Placental pericyte (primary cell): ENCODE measurements around the gene ST6GALNAC4. TPM values are rescaled to one million over a fixed set of nuclear protein-coding genes. Genes with fewer than 3 reads are reported as not detected.
A peak's percentile ranks its signal among the peaks of the same experiment; 100 is the strongest.

Experiments used
- small RNA-seq: library from RNA; depleted of rRNA; stranded (forward); fragments of <200 nt; gene quantifications from one replicate; pipeline ENCODE3, GENCODE V24; 2012; ENCODE audit warnings: low replicate concordance
- total RNA-seq: library from RNA; depleted of rRNA; stranded (reverse); fragments of >200 nt; gene quantifications from 2 replicates; pipeline ENCODE4 v1.2.3, GENCODE V29; 2012

ST6GALNAC4 gene, protein sequence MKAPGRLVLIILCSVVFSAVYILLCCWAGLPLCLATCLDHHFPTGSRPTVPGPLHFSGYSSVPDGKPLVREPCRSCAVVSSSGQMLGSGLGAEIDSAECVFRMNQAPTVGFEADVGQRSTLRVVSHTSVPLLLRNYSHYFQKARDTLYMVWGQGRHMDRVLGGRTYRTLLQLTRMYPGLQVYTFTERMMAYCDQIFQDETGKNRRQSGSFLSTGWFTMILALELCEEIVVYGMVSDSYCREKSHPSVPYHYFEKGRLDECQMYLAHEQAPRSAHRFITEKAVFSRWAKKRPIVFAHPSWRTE
- total RNA-seq, result 40.1 and 95.6 TPM in 2 replicates

DNA sequence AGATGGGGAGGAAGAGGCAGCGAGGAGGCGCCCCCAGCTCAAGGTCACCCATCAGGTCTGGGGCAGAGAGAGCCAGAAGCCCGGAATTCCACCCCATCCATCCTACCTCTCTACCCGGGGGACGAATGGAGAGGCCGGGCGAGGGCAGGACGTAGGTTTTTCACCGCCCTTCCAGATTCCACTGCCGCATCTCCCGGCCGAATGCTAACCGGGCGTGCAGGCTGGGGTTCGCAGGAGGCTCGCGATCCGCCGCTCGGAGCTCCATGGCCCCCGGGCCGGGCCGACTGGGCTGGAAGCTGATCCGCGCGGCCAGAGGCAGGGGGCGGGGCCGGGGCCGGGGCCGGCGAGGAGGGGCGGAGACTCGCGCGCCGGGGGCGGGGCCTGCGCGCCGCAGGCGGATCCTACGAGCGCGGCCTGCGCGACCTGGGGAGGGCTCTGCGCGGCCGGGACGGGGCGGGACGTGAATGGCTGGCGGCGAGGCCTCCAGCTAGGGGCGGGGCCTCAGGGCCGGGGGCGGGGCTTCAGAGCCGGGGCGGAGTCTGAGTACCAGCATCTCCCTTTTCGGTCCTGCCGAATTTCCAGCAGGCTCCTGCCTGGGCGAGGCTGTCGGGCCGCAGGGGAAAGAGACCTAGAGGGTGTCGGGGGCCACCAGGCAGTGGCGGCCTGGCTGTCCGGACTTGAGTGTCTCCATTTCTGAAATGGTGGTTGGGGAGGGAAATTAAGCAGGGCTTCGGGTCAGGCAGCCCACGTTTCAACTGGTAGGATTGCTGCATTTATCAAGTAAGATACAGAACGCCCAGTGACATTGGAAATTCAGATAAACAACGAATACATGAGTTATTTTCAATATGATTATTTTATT lies at the start of gene ST6GALNAC4:
Gene ST6GALNAC4 (minus strand): TSS at position 322 of the 862 bp plus-strand sequence. CDS start 622 bp downstream, outside the sequence.

DNA sequence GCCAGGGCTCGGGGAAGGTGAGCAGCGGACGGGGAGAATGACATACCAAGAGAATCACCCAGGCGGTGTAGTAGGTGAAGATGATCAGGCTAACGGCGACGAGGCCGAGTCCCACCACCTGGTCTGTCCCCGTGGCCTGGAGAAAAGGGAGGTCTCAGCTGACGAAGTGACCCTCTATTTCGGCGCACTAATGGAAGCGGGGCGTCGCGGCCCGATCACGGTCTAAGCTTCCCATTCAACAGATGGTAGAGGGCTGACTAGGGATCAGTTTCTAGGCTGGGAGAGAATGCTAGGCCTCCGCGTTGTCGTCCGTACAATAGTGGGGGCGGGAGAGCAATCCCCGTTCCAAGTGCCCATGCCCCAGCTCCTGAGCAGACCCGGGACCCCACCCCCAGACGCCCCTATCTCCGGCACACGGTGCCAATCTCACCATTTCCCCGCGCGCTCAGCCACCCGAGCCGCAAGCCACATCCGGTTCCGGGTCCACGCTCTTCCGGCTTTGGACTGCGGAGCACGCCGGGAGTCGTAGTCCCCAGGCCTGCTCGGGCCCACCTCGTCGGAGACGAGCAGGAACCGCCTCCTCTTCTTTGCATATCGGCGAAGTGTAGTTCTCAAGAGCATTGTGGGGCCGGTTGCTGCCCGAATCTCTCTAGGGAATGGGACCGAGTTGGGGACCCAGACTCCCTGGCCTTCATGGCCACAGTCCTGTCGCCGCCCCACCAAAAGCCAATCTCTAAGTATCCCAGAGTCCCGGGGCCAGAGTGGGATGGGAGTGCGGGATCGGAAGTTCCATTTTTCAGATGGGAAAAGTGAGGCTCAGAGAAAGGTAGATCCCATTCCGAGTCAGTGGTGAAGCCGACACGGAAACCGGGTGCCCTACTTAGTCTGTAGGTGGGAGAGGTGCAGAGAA lies 20.8 kb upstream of the ST6GALNAC4 start, which contains the start of gene DPM2:
Gene DPM2 (minus strand): TSS at position 467 of the 910 bp plus-strand sequence. CDS start 34 bp downstream, at position 433.

DNA sequence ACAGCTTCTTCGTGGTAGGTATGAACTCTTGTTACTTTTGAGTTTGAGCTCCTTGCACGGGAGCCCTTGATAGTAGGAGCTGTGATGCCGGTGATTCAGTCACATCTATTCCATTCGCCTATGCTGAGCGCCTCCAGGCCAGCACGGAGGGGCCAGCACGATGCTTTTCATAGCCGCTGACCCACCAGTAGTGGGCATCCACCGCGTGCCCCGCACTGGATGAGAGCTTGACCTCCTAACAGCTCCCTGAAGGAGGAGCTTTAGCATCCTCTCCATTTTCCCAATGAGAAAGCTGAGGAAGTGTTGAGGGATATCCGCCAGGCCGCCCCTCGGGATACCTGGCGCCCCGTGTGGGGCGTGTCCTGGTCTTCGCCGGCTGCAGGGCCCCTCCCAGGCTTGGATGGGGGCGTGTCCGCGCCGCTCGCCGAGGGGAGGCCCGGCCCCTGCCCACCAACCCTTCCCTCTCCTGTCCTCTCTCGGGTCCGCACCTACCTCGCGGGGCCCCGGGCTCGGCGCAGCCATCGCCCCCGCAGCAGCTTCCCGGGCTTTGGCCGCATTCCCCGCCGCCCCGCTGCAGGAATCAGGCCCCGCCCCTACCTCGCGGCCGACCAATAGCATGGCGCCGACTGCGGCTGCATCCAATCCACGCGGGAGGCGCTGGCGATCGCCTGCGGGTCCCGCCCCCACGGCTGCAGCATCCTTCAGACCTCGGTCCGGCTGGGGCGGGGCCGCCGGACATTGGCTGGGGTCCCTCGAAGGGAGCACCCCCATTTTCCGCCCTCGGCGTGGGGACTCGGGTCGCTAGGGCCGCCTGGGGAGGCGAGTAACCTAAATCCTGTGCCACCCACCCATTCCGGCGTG lies 13.6 kb upstream of the ST6GALNAC4 start, which contains the start of gene PIP5KL1:
Gene PIP5KL1 (minus strand): TSS at position 547 of the 861 bp plus-strand sequence. CDS start 25 bp downstream, at position 522.

DNA sequence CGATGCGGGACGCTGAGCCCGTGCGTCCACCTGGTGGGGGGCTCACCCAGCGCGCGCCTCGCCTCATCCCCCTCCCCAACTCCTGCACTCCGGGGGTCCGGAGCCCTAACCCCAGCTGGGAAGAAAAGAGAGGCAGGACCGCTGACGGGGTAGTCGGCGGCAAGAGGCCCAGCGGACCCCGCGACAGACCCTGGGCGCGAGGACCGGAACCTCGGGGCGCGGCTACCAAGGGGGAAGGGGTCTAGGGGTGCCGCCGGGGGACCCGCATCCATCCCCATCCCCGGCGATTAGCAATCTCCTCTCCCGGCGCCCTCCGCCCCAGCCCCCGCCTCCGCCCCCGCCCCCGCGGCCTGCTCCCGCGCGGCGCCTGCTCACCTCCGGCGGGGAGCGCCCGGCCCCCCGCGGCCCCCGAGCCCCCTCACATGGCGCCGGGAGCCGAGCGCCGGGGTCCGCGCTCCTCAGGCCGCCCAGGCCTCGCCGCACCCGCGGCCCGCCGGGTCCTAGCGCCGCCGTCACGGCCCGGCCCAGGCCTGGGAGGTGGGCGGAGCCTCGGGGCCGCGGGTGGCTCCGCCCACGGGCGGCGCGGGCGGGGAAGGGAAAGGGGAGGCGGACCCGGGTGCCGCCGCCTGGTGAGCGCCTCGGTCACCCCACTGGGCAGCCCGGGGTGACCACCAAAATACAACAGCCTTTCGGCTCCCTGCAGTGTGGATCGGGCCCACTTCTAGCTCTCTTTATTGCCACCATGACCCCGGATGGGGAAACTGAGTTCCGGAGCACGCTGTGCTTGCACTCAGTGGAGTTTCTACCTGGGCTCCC lies 17.5 kb downstream of the ST6GALNAC4 start, which contains the start of gene ST6GALNAC6:
Gene ST6GALNAC6 (minus strand): TSS at position 476 of the 816 bp plus-strand sequence. CDS start 1,622 bp downstream, outside the sequence.

DNA sequence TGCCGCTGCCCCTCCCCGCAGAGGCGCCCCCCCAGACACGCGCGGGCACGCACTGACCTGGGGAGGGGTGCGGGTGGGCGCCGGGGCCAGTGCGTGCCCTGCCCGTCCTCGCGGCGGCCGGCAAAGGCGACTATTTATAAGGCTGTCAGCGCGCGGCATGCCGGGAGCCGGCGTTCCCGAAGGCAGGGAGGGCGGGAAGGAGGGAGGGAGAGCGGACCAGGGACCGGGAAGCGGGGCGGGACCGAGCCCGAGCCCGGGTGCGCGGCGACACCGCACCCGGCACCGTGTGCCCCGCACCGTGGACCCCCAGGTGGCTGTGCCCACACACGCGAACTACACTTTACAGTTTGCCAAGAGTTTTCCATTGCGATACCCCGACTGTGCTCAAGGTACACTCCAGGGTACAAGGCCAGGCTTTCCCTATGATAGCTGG lies 39.3 kb downstream of the ST6GALNAC4 start, which contains the start of gene AK1:
Gene AK1 (minus strand): TSS at position 110 of the 433 bp plus-strand sequence. CDS start 3,058 bp downstream, outside the sequence.

Small RNA genes within 50 kb of the gene (small RNA-seq; reads per million reads assigned to genes)
- 0.75 reads per million, percentile 33 among the genes with 10 or more reads in this experiment for gene MIR4672

Other genes with a start within 250 kb of the ST6GALNAC4 start
- gene CFAP157, start 210.1 kb downstream of the ST6GALNAC4 start, total RNA-seq, result not detected in 2 replicates
- gene PTRH1, start 201.4 kb downstream of the ST6GALNAC4 start, total RNA-seq, result 16.0 and 21.2 TPM in 2 replicates
- gene TTC16, start 201.0 kb downstream of the ST6GALNAC4 start, total RNA-seq, result under 0.01 TPM in 1 of 2 replicates, not detected in the other
- gene TOR2A, start 181.7 kb downstream of the ST6GALNAC4 start, total RNA-seq, result 8.2 and 9.0 TPM in 2 replicates
- 0.22 TPM in 1 of 2 replicates, not detected in the other for gene SH2D3C, start 138.4 kb downstream of the ST6GALNAC4 start, total RNA-seq
- gene CDK9, start 131.0 kb downstream of the ST6GALNAC4 start, total RNA-seq, result 51.1 and 70.5 TPM in 2 replicates
- gene FPGS, start 114.2 kb downstream of the ST6GALNAC4 start, total RNA-seq, result 98.4 and 114 TPM in 2 replicates
- 47.7 and 72.3 TPM in 2 replicates for gene ENG, start 62.4 kb downstream of the ST6GALNAC4 start, total RNA-seq
- 23.2 and 39.1 TPM in 2 replicates for gene AK1, start 39.4 kb downstream of the ST6GALNAC4 start, total RNA-seq
- 39.6 and 44.8 TPM in 2 replicates for gene ST6GALNAC6, start 17.4 kb downstream of the ST6GALNAC4 start, total RNA-seq
- 1.8 and 2.7 TPM in 2 replicates for gene PIP5KL1, start 13.7 kb upstream of the ST6GALNAC4 start, total RNA-seq
- 14.7 and 18.0 TPM in 2 replicates for gene DPM2, start 20.8 kb upstream of the ST6GALNAC4 start, total RNA-seq
- gene EEIG1, start 63.9 kb upstream of the ST6GALNAC4 start, total RNA-seq, result 14.0 and 26.3 TPM in 2 replicates
- 9.4 and 10.6 TPM in 2 replicates for gene NAIF1, start 150.3 kb upstream of the ST6GALNAC4 start, total RNA-seq
- gene SLC25A25, start 151.2 kb upstream of the ST6GALNAC4 start, total RNA-seq, result 24.3 and 36.1 TPM in 2 replicates
- gene PTGES2, start 210.7 kb upstream of the ST6GALNAC4 start, total RNA-seq, result 73.3 and 90.3 TPM in 2 replicates
- not detected in 2 replicates for gene LCN2, start 232.4 kb upstream of the ST6GALNAC4 start, total RNA-seq
- 40.3 and 41.9 TPM in 2 replicates for gene BBLN, start 243.2 kb upstream of the ST6GALNAC4 start, total RNA-seq